ENCODE results near the gene MBNL1.

- no peak for TF ChIP-seq CTCF (optimal IDR thresholded peaks at IDR 0.05 in 1 of 3, IDR thresholded peaks at IDR 0.05 in 1 of 3, conservative IDR thresholded peaks at IDR 0.05 in 1 of 3; ENCODE audit: extremely low read depth in 1 of 3, insufficient read depth in 2 of 3, low read length in 3 of 3)
- no peak for TF ChIP-seq EZH2 (IDR thresholded peaks at IDR 0.05; ENCODE audit: low read length)
Observed at GRCh38 chr3:152257563-152258035, 11.1 kb upstream of the MBNL1 start.
